Measurements from ENCODE around the gene TEX26.

Gene TEX26

GRCh38 chr13:31012655-31013024 lies 80.2 kb downstream of the TEX26 start:
- DNase-seq (ENCODE audit: low read depth): no peak

GRCh38 chr13:31014456-31014855 lies 82.0 kb downstream of the TEX26 start:
- no peak for DNase-seq (ENCODE audit: low read depth)

DNA sequence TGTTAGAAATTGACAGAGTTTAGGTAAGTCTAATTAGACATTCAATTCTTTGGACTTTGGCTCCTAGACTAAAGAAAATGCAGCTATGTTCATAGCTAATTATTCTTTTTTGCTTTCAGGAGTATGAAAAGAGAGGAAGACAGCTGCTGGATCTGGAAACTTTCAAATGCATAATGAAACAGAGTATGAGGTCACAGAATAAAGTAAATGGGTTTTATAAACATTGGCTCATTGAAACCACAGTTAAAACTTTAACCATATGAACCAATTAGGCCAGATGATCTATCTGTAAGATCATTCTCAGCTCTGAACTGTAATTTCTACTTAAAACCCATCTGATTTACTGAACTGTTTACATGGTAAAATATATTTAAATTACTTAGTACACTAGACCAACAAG lies 82.7 kb downstream of the TEX26 start:
- no peak for DNase-seq (ENCODE audit: low read depth)

DNA sequence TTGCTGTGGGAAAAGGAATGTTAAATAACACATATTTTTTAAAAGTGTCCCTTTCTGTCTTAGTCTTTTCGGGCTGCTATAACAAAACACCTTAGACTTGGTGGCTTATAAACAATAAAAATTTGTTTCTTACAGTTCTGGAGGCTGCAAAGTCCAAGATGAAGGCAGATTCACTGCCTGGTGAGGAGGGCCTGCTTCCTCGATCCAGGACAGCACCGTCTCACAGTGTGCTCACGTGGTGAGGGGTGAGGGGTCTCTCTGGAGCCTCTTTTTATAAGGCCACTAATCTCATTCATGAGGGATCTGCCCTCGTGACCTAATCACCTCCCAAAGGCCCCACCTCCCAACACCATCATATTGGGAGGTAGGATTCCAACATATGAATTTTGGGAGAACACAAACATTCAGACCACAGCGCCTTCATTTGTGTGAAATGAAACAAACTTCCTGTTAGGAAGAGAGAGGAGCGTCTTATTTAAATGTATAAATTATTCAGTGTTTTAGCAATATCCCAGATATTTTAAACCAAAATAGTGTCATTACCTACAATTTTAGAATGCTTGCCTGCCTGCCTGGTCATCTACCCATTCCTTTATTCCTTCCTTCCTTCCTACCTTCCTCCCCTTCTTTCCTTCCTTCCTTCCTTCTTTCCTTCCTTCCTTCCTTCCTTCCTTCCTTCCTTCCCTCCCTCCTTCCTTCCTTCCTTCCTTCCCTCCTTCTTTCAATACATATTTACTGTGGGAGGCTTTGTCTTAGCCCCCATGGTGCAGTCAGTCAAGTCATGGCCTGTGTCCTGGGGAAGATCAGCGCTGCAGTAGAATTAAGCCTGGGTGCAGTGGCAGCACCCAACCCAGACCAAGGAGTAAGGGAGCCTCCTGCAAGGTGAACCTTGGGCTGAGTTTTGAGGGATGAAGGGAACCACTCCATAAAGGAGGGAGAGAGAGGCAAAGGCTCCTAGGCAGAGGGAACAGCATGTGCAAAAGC lies 84.2 kb downstream of the TEX26 start:
- no peak for DNase-seq (ENCODE audit: low read depth)

GRCh38 chr13:31018511-31018910 lies 86.1 kb downstream of the TEX26 start:
- DNase-seq (ENCODE audit: low read depth): no peak

- no peak for DNase-seq (ENCODE audit: low read depth)
Measured at GRCh38 chr13:31020996-31021395, 88.5 kb downstream of the TEX26 start.

DNA sequence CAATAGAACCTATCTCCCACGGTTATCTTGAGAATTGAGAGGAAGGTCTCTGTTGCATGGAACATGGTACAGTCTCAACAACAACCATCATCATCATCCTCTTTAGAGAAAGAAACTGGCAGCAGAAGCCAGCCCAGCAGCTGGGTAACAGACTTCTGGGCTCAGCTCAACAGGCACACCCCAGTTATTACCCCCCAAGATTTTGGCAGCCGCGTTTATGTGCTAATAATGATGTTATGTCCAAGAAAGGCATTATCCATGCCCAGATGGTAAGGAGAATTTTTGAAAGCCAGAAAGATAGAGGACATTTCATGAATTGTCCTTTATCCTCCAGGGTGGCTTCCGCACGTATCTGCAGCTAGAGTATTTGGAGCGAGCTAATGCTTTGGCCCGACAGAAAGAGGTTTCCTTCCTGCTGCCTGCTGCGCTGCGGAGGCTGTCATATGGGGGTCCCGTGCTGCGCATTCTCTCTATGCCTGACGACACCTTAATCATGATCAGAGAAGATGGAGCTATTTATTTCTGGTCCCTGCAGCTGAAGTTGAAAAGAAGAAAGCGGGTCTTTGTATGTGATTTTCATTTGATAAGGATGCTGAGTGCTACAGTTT lies 89.9 kb downstream of the TEX26 start:
- DNase-seq (ENCODE audit: low read depth): no peak

GRCh38 chr13:31022928-31023530 lies 90.6 kb downstream of the TEX26 start:
- DNase-seq (ENCODE audit: low read depth): no peak

Measured in stimulated activated CD8-positive, alpha-beta memory T cell treated with anti-CD3 and anti-CD28 coated beads, Interleukin-4, amount 100 ng/mL, for 24 hours (primary cell).